NCI-H82 treated with DMSO at 0.1 percent for 48 hours (cell line): ENCODE measurements around the gene DDX39A.

Source experiments
- DNase-seq: peaks from one replicate; lab custom pipeline; 2025; ENCODE audit not compliant: unreplicated experiment; lab: John Stamatoyannopoulos, UW

DDX39A gene

DNA sequence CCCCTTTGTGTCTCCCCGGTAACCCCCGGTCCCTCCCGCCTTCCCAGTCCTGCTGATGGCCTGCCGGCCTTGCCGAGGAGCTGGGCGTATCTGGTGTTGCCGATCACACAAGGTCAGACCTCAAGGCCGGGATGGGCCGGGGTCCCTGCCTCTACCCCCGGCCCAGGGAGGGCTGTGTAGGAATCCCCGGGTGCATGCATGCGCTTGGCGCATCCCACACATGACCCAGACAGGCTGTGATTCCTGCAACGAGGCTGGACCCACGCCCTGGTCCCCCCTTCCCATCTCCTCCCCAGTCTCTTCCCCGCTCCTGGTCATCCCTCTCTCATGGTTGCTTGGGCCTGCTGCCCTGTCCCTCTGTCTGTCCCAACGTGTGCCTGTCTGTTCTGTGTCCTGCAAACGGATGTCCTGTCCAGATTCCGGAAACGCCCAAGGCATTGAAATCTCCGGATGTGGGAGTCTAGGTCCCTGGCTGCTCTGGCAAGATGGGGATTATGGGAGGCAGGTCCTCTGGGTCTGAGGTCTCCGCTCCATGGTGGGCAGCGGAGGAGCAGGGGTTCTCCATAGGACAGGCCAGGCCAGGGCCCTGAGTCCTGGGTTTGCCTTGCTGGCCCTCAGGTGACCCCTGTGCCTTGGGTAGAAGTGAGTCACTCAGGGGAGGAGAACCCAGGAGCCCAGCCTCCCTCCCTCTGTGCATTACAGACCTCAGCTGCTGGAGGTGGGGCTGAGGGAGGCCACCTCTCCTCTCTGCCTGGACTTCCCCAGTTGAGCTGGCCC is 15.6 kb upstream of the DDX39A start:
- no peak for DNase-seq

DNA sequence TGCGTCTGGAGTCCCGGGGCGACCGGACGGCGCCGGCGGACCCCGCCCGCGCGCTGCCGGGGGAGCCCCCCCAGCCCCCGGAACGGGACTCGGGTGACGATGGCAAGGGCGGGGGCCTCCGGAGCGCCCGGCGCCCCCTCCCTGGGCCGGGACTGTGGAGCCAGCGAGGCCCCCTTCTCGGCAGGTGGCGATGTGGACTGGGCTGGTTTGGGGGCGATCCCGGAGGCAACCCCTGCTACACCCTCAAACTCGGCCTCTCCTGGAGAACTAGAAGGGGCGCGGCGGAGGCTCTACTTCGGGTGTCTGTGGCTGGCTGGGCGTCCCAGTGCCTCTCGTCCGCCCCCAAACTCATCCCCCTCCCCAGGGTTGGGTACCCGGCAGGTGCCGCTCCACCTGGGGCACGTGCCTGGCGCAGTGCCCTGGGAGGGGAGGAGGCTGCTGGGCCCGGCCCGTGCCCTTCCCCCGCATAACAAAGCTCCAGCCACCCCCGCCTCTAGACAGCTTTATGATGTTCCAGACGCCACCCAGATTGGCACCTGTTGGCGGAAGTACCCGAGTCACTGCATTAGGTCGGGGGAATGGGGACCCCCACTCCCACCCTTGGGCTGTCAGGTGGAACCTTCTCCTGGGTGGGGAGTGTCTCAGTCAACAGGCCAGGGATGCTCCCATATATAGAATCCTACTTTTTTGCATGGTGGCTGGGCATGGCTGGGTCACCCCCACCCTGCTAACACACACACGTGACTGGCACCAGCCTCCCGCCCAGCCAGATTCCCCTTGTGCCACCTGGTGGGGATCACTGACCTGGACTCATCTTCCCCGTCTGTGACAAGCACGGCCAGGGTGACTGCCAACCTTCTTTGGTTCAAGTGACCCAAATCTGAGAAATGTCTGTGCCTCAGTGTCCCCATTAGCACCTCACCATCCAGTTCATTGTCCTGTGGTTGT is 14.7 kb upstream of the DDX39A start:
- no peak for DNase-seq

DNA sequence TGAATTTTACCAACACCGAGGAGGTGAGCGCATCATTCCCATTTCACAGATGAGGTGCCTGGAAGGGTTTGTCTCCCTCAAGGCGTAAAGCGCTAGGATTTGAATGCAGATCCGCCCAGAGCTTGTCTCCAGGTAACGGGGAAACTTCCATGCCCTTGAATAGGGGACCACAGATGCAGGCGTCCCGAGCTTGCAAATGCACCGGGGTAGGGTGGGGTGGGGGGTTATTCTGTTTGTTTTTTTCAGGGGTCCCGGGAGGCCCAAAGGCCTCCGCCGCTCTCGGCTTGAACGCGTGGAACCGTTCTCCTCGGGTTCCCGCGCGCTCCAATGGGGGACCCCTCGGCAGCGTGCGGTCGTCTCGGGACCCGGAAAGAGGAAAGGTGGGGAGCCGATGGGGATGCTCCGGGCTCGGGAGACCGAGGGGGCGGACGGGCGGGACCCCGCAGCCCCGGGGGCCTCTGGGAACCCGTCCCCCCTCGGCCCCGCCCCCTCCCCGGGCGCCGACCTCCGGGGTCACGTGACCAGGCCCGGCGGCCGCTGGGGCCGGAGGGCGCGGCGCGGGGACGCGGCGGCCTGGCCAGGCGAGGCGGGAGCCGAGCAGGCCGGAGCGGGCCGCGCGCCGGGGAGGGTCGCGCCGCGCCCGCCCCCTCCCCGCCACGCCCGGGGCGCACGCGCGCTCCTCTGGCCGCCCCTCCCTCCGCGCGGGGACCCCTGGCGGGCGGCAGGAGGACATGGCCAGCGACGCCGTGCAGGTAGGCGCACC is 13.8 kb upstream of the DDX39A start, which contains the start of gene PKN1:
Gene PKN1, plus strand, starts transcription at position 516 of the 763 bp plus-strand sequence. Its CDS starts 216 bp downstream, at position 732.
- peak; percentile 19 for DNase-seq

DNA sequence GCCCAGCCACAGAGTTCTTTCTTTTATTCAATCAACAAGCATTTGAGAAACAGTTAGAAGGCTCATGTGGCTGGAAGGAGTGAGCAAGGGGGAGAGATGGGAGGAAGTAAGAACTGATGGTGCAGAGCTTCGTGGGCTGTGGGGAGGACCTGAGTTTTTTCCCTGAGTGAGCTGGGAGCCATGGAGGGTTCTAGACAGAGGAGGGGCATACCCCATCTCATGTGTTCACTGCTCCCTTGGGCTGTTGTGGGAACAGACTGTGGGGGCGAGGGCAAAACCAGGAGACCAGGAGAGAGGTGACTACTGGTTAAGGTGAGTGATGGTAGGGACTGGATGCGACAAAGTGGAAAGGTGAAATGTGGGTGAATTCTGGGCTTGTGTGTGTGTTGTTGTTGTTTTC is 11.6 kb upstream of the DDX39A start:
- no peak for DNase-seq

DNA sequence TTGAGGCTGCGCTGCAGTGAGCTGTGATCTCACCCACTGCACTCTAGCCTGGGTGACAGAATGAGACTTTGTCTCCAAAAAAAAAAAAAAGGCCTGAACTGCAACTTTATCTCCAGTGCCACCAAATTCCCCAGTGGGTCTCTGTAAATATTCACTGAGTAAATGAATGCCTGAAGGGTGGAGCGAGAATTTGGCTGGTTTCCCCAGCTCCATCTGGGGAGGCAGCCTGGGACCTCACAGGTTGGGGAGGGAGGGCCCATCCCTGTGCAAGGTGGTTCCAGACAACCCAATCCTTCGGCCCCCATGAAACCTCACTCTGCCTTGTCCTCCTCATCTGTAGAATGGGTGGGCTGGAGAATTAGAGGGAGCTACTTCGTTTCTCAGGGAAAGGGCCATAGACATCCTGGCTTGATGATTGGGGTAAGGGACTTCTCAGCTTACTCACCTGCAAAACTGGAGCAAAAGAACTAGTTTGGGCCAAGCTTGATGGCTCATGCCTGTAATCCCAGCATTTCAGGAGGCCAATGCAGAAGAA is 9.8 kb upstream of the DDX39A start:
- no peak for DNase-seq

DNA sequence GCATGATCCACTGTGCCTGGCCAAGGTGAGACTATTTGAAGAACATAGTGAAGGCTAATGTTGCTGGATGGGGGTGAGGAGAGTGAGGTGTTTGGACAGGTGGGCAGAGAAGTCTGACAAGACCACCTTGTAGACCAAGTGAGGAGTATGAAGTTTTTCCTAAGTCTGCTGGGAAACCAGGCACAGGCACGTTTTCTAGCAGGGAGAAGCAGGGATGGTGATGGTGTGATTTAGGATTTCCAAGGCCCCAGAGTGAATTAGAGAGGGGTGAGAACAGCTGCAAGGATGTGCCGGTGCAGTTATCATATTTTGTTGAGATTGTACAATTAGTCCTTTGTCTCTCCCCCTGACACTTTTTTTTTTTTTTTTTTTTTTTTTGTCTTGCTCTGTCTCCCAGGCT is 8.3 kb upstream of the DDX39A start:
- DNase-seq = no peak

DNA sequence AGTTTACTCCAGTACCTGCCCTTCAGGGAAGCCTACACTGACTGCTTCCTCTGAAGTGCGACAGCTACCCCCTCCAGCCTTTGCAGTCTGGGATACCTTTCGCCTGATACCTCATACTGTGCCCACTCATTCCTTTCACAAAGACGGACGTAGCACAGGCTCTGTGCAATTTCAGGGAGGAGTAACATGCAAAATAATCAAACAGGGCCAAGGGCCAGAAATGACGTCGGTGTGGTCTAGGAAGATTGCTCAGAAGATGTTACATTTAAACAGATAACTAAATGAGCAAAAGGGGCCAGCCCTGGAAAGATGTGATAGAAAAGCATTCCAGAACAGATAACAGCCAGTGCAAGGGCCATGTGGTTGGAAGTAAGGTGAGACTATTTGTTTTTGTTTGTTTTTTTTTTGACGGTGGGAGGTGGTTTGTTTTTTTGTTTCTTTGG is 6.6 kb upstream of the DDX39A start:
- no peak for DNase-seq

DNA sequence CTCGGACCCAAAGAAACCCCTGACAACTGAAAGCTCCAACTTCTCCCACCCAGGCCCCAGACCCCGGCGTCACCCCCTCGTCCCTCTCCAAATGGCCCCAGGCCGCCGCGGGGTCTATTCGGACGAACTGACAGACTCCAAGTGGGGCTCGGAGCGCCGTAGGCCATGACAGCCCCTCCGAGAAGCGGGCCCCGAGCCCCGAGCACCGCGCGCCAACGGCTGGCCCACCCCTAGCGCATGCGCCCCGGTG is 360 bp downstream of the DDX39A start:
- no peak for DNase-seq

DNA sequence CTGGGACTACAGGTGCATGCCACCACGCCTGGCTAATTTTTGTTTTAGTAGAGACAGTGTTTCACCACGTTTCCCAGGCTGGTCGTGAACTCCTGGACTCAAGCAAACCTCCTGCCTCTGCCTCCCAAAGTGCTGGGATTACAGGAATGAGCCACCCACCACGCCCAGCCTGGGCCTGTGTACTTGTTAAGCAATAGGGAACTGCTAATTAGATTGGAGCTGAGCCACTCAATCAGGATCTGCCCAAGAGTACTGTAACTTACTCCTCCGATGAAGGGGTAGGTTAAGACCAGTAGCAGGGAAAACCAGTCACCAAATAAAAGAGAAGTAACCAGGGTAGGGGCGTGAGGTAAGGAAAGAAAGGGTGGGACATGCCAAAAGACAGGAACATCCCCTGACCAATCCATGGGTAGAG is 2.3 kb downstream of the DDX39A start:
- DNase-seq = peak; percentile 94

DNA sequence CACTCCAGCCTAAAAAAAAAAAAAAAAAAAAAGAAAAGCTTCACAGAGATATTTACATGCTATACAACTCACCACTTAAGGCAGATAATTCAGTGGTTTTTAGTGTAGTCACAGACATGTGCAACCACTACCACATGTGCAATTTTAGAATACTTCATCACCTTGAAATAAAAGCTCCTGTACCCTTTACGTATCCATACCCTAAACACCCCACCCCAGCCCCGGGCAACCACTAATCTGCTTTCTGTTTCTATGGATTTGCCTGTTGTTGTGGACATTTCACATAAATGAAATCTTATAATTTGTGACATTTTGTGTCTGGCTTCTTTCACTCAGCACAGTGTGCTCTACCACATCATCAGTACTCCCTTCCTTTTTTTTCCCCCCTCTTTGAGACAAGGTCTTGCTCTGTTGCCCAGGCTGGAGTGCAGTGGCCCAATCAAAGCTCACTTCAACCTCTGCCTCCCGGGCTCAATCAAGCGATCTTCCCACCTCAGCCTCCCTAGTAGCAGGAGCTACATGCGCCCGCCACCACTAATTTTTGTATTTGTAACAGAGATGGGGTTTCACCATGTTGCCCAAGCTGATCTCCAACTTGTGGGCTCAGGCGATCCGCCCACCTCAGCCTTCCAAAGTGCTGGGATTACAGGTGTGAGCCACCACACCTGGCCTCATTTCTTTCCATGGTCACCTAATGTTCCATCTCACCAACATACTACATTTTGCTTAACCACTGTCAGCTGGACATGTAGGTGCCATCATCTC is 4.0 kb downstream of the DDX39A start:
- no peak for DNase-seq

DNA sequence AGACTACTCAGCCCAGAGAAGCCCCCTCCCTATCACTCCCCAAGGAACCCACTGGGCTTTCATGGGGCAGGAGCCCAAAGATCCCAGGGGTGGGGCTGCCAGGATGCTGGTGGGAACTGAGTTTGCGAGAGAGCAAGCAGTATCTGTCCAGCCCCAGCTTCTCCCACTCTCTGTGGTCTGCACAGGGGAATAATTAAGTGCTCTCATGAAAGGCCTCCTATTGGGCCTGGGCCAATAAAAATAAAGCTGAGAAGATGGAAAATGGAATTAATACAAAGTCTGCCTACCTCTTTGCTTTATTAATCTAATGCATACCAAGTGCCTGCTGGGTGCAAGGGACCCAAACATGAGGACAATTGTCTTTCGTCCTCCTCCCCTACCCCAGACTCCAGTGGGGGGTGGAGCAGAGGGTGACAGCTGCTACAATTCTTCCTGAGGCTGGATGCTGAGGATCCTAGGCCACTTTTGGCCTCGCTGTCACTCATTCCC is 5.4 kb downstream of the DDX39A start:
- DNase-seq = no peak

DNA sequence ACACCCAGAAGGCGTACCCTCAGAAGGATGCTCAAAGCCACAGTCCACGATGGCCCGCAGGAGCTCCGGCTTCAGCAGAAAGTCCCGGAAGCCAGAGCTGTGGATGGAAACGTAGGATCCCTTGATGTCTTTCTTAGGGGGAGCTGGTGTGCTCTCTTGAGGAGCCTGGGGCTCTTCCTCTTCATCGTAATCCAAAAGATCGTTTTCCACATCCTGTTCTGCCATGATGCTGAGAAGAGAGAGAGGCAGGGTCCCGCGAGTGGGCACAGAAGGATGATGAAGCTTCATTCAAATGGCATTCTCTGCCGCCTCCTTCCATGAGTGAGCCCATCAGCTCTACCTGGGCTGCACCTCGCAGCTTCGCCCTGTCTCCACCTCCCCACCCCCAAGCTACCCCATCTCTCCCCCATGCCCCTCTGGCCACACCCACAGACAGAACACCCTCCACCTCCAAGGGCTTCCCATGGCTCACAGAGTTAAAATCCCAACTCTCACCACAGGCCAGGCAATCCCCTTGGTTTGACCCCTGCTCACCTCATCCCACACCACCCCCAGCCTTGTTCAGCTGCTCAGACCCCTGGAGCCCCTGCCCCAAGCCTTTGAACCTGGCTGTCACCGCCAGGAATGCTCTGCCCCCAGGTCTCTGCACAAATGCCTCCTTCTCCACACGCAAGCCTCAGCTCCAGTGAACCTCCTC is 6.0 kb downstream of the DDX39A start:
- DNase-seq = no peak

DNA sequence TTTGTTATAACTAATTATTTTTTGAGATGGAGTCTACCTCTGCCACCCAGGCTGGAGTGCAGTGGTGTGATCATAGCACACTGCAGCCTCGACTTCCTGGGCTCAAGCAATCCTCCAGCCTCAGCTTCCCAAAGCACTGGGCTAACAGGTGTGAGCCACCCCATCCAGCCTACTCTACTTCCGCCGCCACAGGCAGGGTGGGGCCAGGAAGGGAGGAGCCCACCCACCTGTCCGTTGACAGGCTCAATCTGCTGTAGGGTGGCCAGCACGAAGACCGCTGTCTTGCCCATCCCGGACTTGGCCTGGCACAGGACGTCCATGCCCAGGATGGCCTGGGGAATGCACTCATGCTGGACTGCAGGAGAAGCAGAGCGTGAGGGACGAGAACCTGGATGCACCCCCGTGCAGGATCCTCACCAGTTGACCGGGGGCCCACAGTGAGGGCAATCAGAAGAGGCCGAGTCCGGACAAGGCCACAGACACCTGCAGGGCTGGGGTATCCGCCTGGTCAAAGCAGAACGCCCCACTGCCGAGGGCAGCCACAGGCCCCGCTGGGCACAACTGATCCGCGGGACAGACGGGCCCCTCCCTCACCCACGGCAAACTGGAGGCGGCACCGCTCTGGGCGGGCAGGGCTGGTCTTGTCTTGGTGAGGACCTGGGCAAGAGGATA is 6.7 kb downstream of the DDX39A start:
- DNase-seq = no peak

DNA sequence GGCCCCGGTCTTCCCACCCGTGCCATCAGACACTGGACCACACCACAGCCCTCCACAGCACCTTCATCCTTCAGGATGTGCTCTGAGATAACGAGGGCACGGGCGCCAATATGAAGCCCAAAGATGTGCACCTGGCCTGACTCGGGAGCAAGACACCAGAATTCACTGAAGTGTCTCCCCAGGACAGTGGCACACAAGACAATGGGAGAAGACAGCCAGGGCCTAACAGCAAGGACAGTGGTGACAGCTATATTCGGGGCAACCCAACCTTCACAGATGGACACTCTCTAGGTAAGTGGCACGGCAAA is 7.2 kb downstream of the DDX39A start:
- no peak for DNase-seq

DNA sequence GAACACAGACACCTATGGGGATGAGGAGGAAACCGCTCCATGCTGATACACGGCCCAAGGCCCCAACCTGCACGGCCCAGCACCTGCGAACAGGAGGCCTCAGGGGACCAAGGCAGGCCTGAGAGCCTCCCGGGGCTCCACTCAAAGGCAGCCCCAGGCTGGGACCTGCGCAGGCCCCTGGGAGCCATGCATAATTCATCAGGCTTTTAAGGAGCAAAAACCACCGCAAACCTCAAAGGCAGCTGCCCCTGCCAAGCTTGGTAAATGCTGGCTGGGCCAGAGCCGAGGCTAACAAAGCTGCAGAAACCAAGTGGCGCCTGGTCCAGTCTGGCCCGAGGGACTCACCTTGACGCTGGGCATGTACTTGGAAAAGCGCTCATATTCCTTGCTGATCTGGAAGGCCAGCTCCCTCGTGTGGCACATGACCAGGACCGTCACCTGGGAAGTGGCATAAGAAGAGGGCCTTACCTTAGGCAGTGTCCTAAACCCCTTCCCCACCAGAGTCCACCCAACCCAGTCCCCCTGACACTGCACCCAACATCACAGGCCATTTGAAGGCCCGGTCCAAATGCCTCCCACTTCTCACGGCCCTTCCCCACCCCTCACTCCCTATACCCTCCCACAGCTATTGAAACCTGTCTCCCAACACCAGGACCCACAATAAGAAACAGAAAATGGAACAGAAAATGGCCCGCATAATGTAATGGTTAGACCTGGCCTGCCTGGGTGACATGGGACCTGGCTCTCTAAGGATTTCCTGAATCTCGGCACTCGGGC is 7.8 kb downstream of the DDX39A start:
- no peak for DNase-seq

DNA sequence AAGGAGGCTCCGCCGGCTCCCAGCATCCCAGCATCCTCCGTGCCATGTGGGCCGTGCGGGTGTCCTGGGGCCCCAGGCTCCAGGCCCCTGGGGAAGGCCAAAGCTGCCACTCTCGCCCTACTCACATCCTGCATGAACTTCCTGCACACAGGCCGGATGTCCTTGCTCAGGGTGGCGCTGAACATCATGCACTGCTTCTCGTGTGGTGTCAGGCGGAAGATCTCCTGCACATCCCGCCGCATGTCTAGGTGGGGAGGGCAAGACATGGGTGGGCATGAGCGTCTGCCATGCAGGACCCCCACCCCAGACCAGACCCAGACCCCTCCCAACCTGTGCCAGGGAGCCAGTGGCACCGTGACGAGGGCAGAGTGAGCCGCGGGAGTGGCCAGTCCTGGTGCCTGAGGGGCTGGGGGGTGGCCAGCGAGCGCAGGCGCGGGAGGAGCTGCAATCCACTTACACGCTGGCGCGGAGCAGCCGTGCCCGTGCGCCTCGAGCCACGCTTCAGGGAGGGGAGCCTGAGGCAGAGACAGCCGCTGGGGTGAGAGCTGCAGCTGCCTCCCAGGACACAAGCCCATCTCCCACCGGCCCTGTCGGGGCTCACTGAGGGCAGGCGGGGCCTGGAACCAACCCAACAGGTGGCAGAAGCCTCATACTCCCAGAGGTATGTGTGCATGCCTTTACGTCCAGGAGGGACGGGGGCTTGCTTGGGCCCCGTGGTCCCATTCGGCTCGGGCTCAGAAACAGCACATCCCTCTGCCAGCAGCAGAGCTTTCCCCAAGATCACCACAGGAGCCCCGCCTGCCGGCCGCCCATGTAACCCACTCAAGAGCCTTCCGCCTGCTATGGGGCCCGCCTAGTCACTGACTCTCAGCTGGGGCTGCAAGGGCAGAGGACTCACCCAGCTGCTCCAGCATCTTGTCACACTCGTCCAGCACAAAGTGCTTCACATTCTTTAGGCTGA is 8.8 kb downstream of the DDX39A start:
- no peak for DNase-seq
